Subcutaneous abdominal adipose tissue (tissue), 5 donors: ENCODE results near the gene CYP4F22.

Experiments used
- H3K27ac ChIP-seq: one replicate; pipeline ENCODE4 v1.7.0; 2013; ENCODE audit warnings: low read depth, mild to moderate bottlenecking, inconsistent platforms, low read length, moderate library complexity
- H3K27me3 ChIP-seq, 5 donors: one replicate each; pipeline ENCODE4 v1.7.0; 2013; ENCODE audit warnings: low read length in 5 of 5, inconsistent platforms in 1 of 5; ENCODE audit not compliant: control insufficient read depth in 5 of 5, insufficient read depth in 4 of 5
- H3K36me3 ChIP-seq, 5 donors: one replicate each; pipeline ENCODE4 v1.7.0; 2013; ENCODE audit warnings: low read length in 5 of 5; ENCODE audit not compliant: control insufficient read depth in 5 of 5, insufficient read depth in 5 of 5
- H3K4me1 ChIP-seq, 5 donors: one replicate each; pipeline ENCODE4 v1.7.0; 2013; ENCODE audit warnings: low read length in 5 of 5, mild to moderate bottlenecking in 3 of 5, moderate library complexity in 1 of 5; ENCODE audit not compliant: control insufficient read depth in 5 of 5, insufficient read depth in 5 of 5
- H3K4me3 ChIP-seq, 5 donors: one replicate each; pipeline ENCODE4 v1.7.0; 2013; ENCODE audit warnings: low read length in 5 of 5, low read depth in 1 of 5
- H3K9ac ChIP-seq, 5 donors: one replicate each; pipeline ENCODE4 v1.7.0; 2013; ENCODE audit warnings: low read length in 5 of 5, mild to moderate bottlenecking in 4 of 5, moderate library complexity in 3 of 5
- H3K9me3 ChIP-seq, 5 donors: one replicate each; pipeline ENCODE4 v1.7.0; 2013; ENCODE audit warnings: low read length in 5 of 5; ENCODE audit not compliant: control insufficient read depth in 5 of 5
- donor health status: healthy.
- donor health status: healthy.
- donor health status: healthy.
- donor health status: healthy.
- donor health status: healthy.

Gene CYP4F22

DNA sequence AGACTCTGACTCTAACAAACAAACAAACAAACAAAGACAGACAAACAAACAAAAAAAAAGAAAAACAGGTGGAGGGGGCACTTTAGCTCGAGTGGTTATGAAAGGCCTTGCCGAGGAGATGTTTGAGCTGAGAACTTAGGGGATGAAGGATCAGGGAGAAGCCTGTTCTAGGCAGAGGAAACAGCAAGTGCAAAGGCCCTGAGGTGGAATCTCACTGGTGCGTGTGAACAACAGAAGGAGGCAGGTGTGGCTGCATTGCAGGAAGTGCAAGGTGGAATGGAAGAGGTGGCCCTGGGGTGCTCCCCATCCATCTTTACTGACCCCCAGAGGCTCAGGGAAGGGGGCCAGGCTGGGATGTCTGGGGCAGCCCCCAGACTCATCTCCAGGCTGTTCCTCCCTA lies 41.9 kb downstream of the CYP4F22 start:
- Histone ChIP-seq H3K9ac (no peak overlapping the region), H3K27me3 (peaks cover 5 to 16% (median 12%) of the 10 kb centered on the region in 5 donors)

GRCh38 chr19:15550929-15551292 lies 42.6 kb downstream of the CYP4F22 start:
- Histone ChIP-seq H3K36me3 (no peaks in the 10 kb centered on the region), H3K27me3 (peaks cover 5 to 16% (median 12%) of the 10 kb centered on the region in 5 donors), H3K27ac (no peak overlapping the region), H3K4me3 (peak overlapping the region; percentile 34 to 58 (median 53)), H3K9me3 (no peaks in the 10 kb centered on the region), H3K9ac (peak overlapping the region in 2 of 5 donors; percentile 2 to 43), H3K4me1 (peaks cover 3 to 18% (median 15%) of the 10 kb centered on the region in 5 donors)

More for the DNA sequence above, 41.9 kb downstream of the CYP4F22 start:
- no peak overlapping the region for H3K4me3 ChIP-seq
- no peaks in the 10 kb centered on the region for H3K36me3 ChIP-seq
- no peak overlapping the region for H3K27ac ChIP-seq
- no peaks in the 10 kb centered on the region for H3K9me3 ChIP-seq
- peaks cover 3 to 11% (median 10%) of the 10 kb centered on the region in 5 donors for H3K4me1 ChIP-seq

DNA sequence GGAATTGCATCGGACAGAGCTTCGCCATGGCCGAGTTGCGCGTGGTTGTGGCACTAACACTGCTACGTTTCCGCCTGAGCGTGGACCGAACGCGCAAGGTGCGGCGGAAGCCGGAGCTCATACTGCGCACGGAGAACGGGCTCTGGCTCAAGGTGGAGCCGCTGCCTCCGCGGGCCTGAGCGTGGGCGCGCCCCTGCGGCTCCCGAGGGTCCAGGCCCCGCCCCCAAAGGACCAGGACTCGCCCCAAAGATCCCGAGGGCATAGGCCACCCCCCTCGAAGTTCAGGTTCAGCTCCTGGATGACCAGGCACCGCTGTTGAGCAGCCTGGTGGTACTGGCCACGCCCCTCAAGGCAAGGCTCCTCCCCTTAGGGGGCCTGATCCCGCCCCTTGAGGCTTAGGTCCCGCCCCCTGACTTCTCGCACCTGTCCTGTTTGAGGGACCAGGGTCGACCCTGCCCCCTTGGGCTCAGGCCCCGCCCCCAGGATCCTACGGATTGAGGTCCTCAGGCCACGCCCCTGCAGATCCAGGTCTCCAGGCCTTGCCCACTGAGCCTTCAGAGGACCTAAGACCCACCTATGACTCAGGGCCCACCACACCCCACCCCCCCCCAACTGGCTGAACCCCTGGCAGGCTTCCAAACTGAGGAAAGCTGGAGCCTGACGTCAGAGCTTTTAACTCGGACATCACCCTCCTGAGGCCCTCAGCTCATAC lies 43.1 kb downstream of the CYP4F22 start:
- Histone ChIP-seq H3K36me3 (no peaks in the 10 kb centered on the region), H3K4me3 (peak overlapping the region; percentile 34 to 58 (median 53)), H3K27ac (no peak overlapping the region), H3K9ac (peak overlapping the region in 2 of 5 donors; percentile 2 to 43), H3K9me3 (no peaks in the 10 kb centered on the region), H3K27me3 (peaks cover 5 to 16% (median 12%) of the 10 kb centered on the region in 5 donors), H3K4me1 (peaks cover 3 to 23% (median 20%) of the 10 kb centered on the region in 5 donors)

GRCh38 chr19:15555021-15555420 lies 46.7 kb downstream of the CYP4F22 start:
- peaks cover 8 to 21% (median 13%) of the 10 kb centered on the region in 5 donors for H3K27me3 ChIP-seq
- H3K27ac ChIP-seq, result no peak overlapping the region
- H3K4me3 ChIP-seq, result no peak overlapping the region
- H3K36me3 ChIP-seq, result no peaks in the 10 kb centered on the region
- no peak overlapping the region for H3K9ac ChIP-seq
- peaks cover 3 to 25% (median 20%) of the 10 kb centered on the region in 5 donors for H3K4me1 ChIP-seq
- H3K9me3 ChIP-seq, result no peaks in the 10 kb centered on the region

DNA sequence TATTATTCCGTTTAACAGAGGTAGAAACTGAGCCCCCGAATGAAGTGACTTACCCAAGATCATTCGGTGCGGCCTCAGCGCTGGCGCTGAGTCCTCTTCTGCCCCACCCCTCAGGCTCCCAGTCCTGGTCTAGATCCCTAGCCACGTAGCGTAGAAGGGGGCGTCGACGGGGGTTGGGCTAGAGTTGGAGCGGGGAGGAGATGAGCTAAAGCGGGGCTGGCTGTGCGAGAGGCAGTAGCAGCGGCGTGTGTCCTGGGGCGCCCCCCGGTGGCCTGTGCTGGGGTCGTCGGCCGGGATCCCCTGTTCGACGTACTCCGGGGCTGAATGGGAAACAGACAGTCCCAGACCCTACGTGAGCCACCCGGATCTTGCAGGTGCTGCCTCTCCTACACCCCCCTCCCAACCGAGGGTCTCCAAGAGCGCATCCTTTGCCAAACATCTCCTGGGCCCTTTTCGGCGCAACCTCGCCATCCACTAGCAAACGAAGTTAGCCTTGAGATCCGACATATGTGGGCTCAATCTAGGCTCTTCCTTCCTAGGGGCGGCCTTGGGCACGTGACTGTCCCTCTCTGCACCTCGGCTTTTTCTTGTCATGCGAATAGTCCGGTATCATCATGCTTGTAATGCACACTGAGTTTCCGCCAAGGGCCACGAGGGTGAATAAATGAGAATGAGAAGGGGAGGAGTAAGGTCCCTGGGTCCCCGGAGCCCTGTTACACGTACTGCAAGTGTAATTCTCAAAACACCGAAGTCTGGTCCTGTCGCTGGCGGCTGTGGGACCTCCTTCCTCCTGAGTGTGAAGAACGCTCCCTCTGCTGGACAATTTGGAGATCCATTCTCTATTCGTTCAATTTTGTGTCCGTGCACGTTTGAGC lies 47.7 kb downstream of the CYP4F22 start:
- Histone ChIP-seq H3K9me3 (no peaks in the 10 kb centered on the region), H3K27me3 (peaks cover 3 to 21% (median 9%) of the 10 kb centered on the region in 5 donors), H3K9ac (peak overlapping the region in 2 of 5 donors; percentile 17 to 27), H3K4me3 (peak overlapping the region; percentile 13 to 75 (median 54)), H3K36me3 (no peaks in the 10 kb centered on the region), H3K4me1 (peaks cover under 1 to 22% (median 15%) of the 10 kb centered on the region in 5 donors), H3K27ac (peak overlapping the region; percentile 46)

DNA sequence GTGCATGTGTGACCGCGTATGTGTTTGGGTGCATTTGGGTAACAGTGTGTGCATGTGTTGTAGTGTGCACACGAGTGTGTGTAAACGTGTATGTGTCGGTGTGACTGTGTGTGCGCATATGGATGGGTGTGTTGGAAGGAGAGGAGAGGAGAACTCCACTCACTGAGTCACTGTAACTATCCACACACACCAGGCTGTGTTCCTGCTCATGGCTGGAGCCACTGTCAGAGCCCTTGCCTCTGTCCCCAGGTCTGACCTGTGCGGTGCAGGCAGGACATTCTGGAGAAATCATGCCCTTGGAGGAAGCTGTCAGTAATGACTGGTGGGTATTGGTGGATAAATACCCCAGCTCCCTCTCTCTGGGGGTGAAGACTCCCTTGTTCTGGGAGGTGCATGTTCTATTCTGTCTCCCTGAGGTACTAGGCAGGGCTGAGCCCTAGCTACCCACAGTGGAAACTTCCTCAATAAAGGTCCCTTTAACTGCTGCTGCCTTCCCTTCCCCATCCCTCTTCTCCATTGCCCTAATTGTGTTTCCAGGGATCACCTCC lies 48.4 kb downstream of the CYP4F22 start:
- Histone ChIP-seq H3K27ac (no peak overlapping the region), H3K9me3 (no peaks in the 10 kb centered on the region), H3K4me3 (no peak overlapping the region), H3K27me3 (peaks cover 3 to 16% (median 9%) of the 10 kb centered on the region in 5 donors), H3K4me1 (peaks cover 0 to 15% (median 11%) of the 10 kb centered on the region in 5 donors), H3K36me3 (no peaks in the 10 kb centered on the region), H3K9ac (no peak overlapping the region)

DNA sequence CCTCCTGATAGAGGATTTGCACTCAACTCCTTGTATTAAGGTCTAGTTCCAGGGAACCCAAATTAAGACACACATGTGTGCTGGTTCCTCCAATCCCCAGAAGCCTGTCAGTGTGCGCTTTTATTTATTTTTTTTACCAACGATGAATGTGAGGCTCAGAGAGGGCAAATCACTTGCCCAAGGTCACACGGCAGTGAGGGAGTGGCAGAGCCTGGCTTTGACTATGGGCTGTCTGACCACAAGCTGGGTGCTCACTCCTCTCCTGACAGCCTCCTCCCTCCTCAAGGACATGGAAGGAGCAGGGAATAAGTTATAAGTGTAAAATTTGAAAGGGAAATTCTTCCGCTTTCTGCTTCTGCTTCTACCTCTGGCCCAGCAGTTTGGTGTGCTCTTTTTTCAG lies 48.9 kb downstream of the CYP4F22 start:
- Histone ChIP-seq H3K4me1 (peaks cover 0 to 15% (median 11%) of the 10 kb centered on the region in 5 donors), H3K27ac (no peak overlapping the region), H3K9ac (no peak overlapping the region), H3K36me3 (no peaks in the 10 kb centered on the region), H3K27me3 (peaks cover 3 to 16% (median 9%) of the 10 kb centered on the region in 5 donors), H3K9me3 (no peaks in the 10 kb centered on the region), H3K4me3 (no peak overlapping the region)

DNA sequence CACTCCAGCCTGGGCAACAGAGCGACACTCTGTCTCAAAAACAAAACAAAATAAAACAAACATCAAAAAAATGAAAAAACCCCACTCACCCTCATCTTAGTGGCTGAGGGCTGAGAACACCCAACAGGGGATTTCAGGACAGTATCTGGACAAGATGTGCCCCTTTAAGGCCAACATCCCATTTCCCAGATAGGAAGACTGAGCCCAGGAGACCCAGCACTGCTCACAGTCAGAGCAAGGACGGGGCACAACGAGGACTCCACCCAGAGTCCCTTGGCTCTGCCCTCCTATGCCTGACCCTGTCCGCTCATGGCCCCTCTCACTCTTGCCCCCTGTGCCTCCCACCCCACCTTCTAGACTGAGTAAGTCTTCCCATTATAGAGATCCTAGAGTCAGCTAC lies 53.8 kb downstream of the CYP4F22 start:
- H3K4me3 ChIP-seq, result no peak overlapping the region

DNA sequence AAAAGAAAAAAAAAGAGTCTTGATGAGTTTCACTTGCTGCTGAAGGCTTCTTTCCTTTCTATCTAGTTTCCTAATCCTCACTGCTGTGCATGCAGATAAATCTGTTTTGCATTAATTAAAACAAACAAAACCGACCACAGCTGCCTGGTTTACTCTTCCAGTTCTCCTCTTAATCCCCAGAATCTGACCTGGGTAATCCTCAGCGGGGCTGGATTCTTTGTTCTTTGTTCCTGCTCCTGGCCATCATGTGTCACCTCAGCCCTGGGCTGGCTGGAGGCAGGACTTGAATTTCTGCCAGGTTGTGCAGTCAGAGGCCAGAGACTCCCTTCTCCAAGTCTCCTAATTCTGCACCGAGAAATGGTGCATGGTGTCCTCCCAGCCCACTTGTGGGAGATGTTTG lies 54.5 kb downstream of the CYP4F22 start:
- Histone ChIP-seq H3K4me3 (no peak overlapping the region), H3K27ac (no peak overlapping the region), H3K36me3 (no peaks in the 10 kb centered on the region), H3K27me3 (peaks cover 2 to 13% (median 8%) of the 10 kb centered on the region in 5 donors), H3K9ac (no peak overlapping the region), H3K4me1 (peaks cover 0 to 5% (median 0%) of the 10 kb centered on the region in 5 donors), H3K9me3 (no peaks in the 10 kb centered on the region)

More for the DNA sequence above, 53.8 kb downstream of the CYP4F22 start:
- Histone ChIP-seq H3K27ac (no peak overlapping the region), H3K27me3 (peaks cover 4 to 13% (median 8%) of the 10 kb centered on the region in 5 donors), H3K9me3 (no peaks in the 10 kb centered on the region), H3K36me3 (no peaks in the 10 kb centered on the region), H3K9ac (no peak overlapping the region), H3K4me1 (peaks cover 0 to 5% (median 0%) of the 10 kb centered on the region in 5 donors)
